SK-N-SH (cell line): Measurements from ENCODE around the gene ACACA. TPM values are rescaled to one million over a fixed set of nuclear protein-coding genes. Genes with fewer than 3 reads are reported as not detected.

Experiments used
- CTCF ChIA-PET: fragments of 300-600, 350-600 bp; formaldehyde crosslinking; extraction: SDS; loops from one replicate; lab custom pipeline; 2021; lab: Yijun Ruan, JAX
- POLR2A ChIA-PET: fragments of 350-600 bp; sonication (Branson Sonifier 250); formaldehyde crosslinking; extraction: SDS; loops from one replicate; lab custom pipeline; 2020; ENCODE audit warnings: antibody characterized with exemption, inconsistent platforms; lab: Yijun Ruan, JAX
- DNase-seq: peaks from one replicate; pipeline ENCODE4 v3.0.0; 2012
- H2AFZ ChIP-seq: fragments of 200-600 bp; sonication (generic); 2 replicates; pipeline ENCODE4 v1.8.1; 2016; ENCODE audit warnings: antibody characterized with exemption, mild to moderate bottlenecking, low read depth
- H3F3A ChIP-seq: fragments of 200-600 bp; sonication (generic); replicated peaks from 2 replicates; pipeline ENCODE3; 2016; ENCODE audit warnings: antibody characterized with exemption, mild to moderate bottlenecking; ENCODE audit not compliant: insufficient read depth
- H3K27ac ChIP-seq, 2 experiments: fragments of 200-500 bp in 1 of 2; fragments of 200-600 bp in 1 of 2; sonication (Bioruptor generic) in 1 of 2; sonication (generic), shearing (Covaris generic) in 1 of 2; 2 replicates each; pipeline versions ENCODE4 v1.5.1 to v1.6.1; 2014 to 2016; ENCODE audit warnings: low read depth in 2 of 2, inconsistent platforms in 1 of 2, low read length in 1 of 2, mild to moderate bottlenecking in 1 of 2, mixed read lengths in 1 of 2
- H3K27me3 ChIP-seq: fragments of 200-600 bp; sonication (generic), shearing (Covaris generic); 2 replicates; pipeline ENCODE4 v1.6.1; 2016; ENCODE audit warnings: mixed run types; ENCODE audit not compliant: insufficient read depth
- H3K36me3 ChIP-seq, 2 experiments: fragments of 200-500 bp in 1 of 2; fragments of 200-600 bp in 1 of 2; sonication (Bioruptor generic) in 1 of 2; sonication (generic) in 1 of 2; replicated peaks in 1 of 2; 2 replicates each; pipeline versions ENCODE3 to v1.5.1; 2014 to 2016; ENCODE audit warnings: low read length in 1 of 2, mild to moderate bottlenecking in 1 of 2; ENCODE audit not compliant: insufficient read depth in 2 of 2, control insufficient read depth in 1 of 2
- H3K4me1 ChIP-seq, 2 experiments: fragments of 200-500 bp in 1 of 2; fragments of 200-600 bp in 1 of 2; sonication (Bioruptor generic) in 1 of 2; sonication (generic), shearing (Covaris generic) in 1 of 2; 2 replicates each; pipeline versions ENCODE4 v1.5.1 to v1.6.1; 2014 to 2016; ENCODE audit warnings: low read depth in 1 of 2, low read length in 1 of 2, mixed run types in 1 of 2; ENCODE audit not compliant: insufficient read depth in 2 of 2, control insufficient read depth in 1 of 2
- H3K4me2 ChIP-seq: fragments of 200-600 bp; sonication (generic), shearing (Covaris generic); 2 replicates; pipeline ENCODE4 v1.6.1; 2017; ENCODE audit warnings: mixed run types
- H3K4me3 ChIP-seq, 2 experiments: fragments of 200-500 bp in 1 of 2; fragments of 200-600 bp in 1 of 2; sonication (Bioruptor generic) in 1 of 2; sonication (generic), shearing (Covaris generic) in 1 of 2; 2 replicates each; pipeline versions ENCODE4 v1.5.1 to v1.8.1; 2014 to 2016; ENCODE audit warnings: low read depth in 2 of 2, inconsistent platforms in 1 of 2, low read length in 1 of 2, mild to moderate bottlenecking in 1 of 2, mixed read lengths in 1 of 2, moderate library complexity in 1 of 2
- H3K79me2 ChIP-seq: fragments of 200-600 bp; sonication (generic); 2 replicates; pipeline ENCODE4 v1.8.1; 2017; ENCODE audit warnings: mild to moderate bottlenecking; ENCODE audit not compliant: insufficient read depth
- H3K9ac ChIP-seq: fragments of 200-600 bp; sonication (generic); 2 replicates; pipeline ENCODE4 v1.6.1; 2017; ENCODE audit warnings: mixed run types
- H3K9me2 ChIP-seq: fragments of 200-600 bp; sonication (generic); 2 replicates; pipeline ENCODE4 v1.6.1; 2017; ENCODE audit warnings: mixed run types
- H3K9me3 ChIP-seq: fragments of 200-600 bp; sonication (generic); 2 replicates; pipeline ENCODE4 v1.6.1; 2017; ENCODE audit warnings: mixed run types, mild to moderate bottlenecking, moderate library complexity
- H4K20me1 ChIP-seq: fragments of 200-600 bp; sonication (generic); 2 replicates; pipeline ENCODE4 v1.6.1; 2017; ENCODE audit warnings: mild to moderate bottlenecking, mixed run types; ENCODE audit not compliant: insufficient read depth
- CTCF ChIP-seq: fragments of 200-600 bp; sonication (generic); IDR thresholded peaks from 2 replicates; pipeline ENCODE4 v1.6.1; 2017; ENCODE audit warnings: antibody characterized with exemption, mild to moderate bottlenecking, moderate library complexity
- EP300 ChIP-seq, 2 experiments: IDR thresholded peaks; 2 replicates each; pipeline versions ENCODE4 v1.4.0 to v1.6.1; 2012; ENCODE audit warnings: borderline replicate concordance in 1 of 2, low read depth in 1 of 2, low read length in 1 of 2
- EZH2phosphoT487 ChIP-seq: fragments of 200-600 bp; sonication (generic); IDR thresholded peaks from 2 replicates; pipeline ENCODE4 v1.6.1; 2017; ENCODE audit warnings: low read depth, mixed run types, mild to moderate bottlenecking, antibody characterized with exemption, moderate library complexity, borderline replicate concordance
- FOSL2 ChIP-seq: IDR thresholded peaks from 2 replicates; pipeline ENCODE4 v1.4.0; 2012; ENCODE audit warnings: low read depth, mild to moderate bottlenecking, moderate library complexity, borderline replicate concordance
- FOXJ3 ChIP-seq: sonication (generic); formaldehyde crosslinking; IDR thresholded peaks from 2 replicates; pipeline ENCODE4 v1.5.1; 2020; ENCODE audit warnings: mild to moderate bottlenecking, missing genetic modification reagents
- FOXM1 ChIP-seq: IDR thresholded peaks from 2 replicates; pipeline ENCODE4 v1.4.0; 2012; ENCODE audit warnings: low read depth, mild to moderate bottlenecking
- JUND ChIP-seq: IDR thresholded peaks from 2 replicates; pipeline ENCODE4 v1.4.0; 2012
- NRF1 ChIP-seq: IDR thresholded peaks from 2 replicates; pipeline ENCODE4 v1.6.1; 2012; ENCODE audit warnings: low read depth, mild to moderate bottlenecking, low read length
- POLR2AphosphoS5 ChIP-seq: IDR thresholded peaks from 2 replicates; pipeline ENCODE4 v1.6.1; 2012; ENCODE audit warnings: low read depth, low read length
- RAD21 ChIP-seq: IDR thresholded peaks from 2 replicates; pipeline ENCODE4 v1.6.1; 2012; ENCODE audit warnings: mild to moderate bottlenecking, low read length
- REST ChIP-seq: IDR thresholded peaks from 2 replicates; pipeline ENCODE4 v1.6.1; 2012; ENCODE audit warnings: mild to moderate bottlenecking, low read depth, low read length, moderate library complexity
- RXRA ChIP-seq: IDR thresholded peaks from 2 replicates; pipeline ENCODE4 v1.4.0; 2012; ENCODE audit warnings: low read depth, mild to moderate bottlenecking, borderline replicate concordance
- SIN3A ChIP-seq: IDR thresholded peaks from 2 replicates; pipeline ENCODE4 v1.6.1; 2012; ENCODE audit warnings: low read depth, mild to moderate bottlenecking, low read length, moderate library complexity, borderline replicate concordance
- TAF1 ChIP-seq: IDR thresholded peaks from 2 replicates; pipeline ENCODE4 v1.6.1; 2012; ENCODE audit warnings: low read depth, mild to moderate bottlenecking, low read length, moderate library complexity, borderline replicate concordance
- WGBS: methylation state at CpG from one replicate; pipeline ENCODE4 v1.1.6; 2017; ENCODE audit warnings: low lambda C conversion rate; 5-methylcytosine and 5-hydroxymethylcytosine counted together
- polyA plus RNA-seq, 3 experiments: library from polyadenylated mRNA; depleted of rRNA; stranded (reverse); fragments of >200 nt; gene quantifications; 2 replicates each; pipeline ENCODE4 v1.2.3, GENCODE V29; 2012
- TF ChIP-seq, protein P1 (sequence below): IDR thresholded peaks from 2 replicates; pipeline ENCODE4; 2012
- TF ChIP-seq, protein P2 (sequence below): IDR thresholded peaks from 2 replicates; pipeline ENCODE4 v1.4.0; 2012; ENCODE audit warnings: low read depth, borderline replicate concordance

The ACACA gene
- polyA plus RNA-seq, 1 of the 3 experiments (the other 2 are of a cell fraction): 27.2 TPM

- no peaks in the 10 kb centered on the region for H3K9me3 ChIP-seq
- H3K9ac ChIP-seq: no peak overlapping the region
- no peak for DNase-seq
- no peaks in the 10 kb centered on the region for H3K9me2 ChIP-seq
- H3K79me2 ChIP-seq: no peaks in the 10 kb centered on the region
- peaks cover 0 to 3% of the 10 kb centered on the region in 2 experiments; a peak in 2 of 4 replicates for H3K4me1 ChIP-seq
- H3K4me3 ChIP-seq: no peak overlapping the region
- TF ChIP-seq NRF1 (no peak), POLR2AphosphoS5 (no peak), TAF1 (no peak), FOXJ3 (CRISPR knock-in tag) (no peak), EZH2phosphoT487 (no peak), JUND (no peak), FOSL2 (no peak), FOXM1 (no peak), RXRA (no peak), REST (no peak), EP300 (IDR thresholded peaks at IDR 0.05; ENCODE audit: borderline replicate concordance in 1 of 2, low read depth in 1 of 2, low read length in 1 of 2) (no peak)
- TF ChIP-seq, protein P1, sequence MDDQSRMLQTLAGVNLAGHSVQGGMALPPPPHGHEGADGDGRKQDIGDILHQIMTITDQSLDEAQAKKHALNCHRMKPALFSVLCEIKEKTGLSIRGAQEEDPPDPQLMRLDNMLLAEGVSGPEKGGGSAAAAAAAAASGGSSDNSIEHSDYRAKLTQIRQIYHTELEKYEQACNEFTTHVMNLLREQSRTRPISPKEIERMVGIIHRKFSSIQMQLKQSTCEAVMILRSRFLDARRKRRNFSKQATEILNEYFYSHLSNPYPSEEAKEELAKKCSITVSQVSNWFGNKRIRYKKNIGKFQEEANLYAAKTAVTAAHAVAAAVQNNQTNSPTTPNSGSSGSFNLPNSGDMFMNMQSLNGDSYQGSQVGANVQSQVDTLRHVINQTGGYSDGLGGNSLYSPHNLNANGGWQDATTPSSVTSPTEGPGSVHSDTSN: no peak
- TF ChIP-seq, all 33 proteins: peak for 0
- no peaks in the 10 kb centered on the region for H3K27me3 ChIP-seq
- no peak overlapping the region for H3K27ac ChIP-seq
- WGBS: 94% methylated on average over 4 of the region's 4 CpGs
- POLR2A ChIA-PET: interaction anchor here (0.6 kb wide), 1 partner anchor 9 kb away, joined by 4 read pairs; no protein-coding TSS in a partner anchor
- H4K20me1 ChIP-seq: no peaks in the 10 kb centered on the region
- no peak overlapping the region for H2AFZ ChIP-seq
- H3F3A ChIP-seq: peaks cover 8% of the 10 kb centered on the region
- peaks cover 27 to 53% of the 10 kb centered on the region in 2 experiments for H3K36me3 ChIP-seq
- CTCF ChIA-PET: interaction anchor here (1.1 to 5.3 kb wide), 5 partner anchors 11 to 622 kb away, joined by 3 to 29 read pairs (median 5); no protein-coding TSS in a partner anchor
- no peak overlapping the region for H3K4me2 ChIP-seq
Measured at GRCh38 chr17:37225465-37225864, 181.2 kb downstream of the ACACA start.

GRCh38 chr17:37221865-37222264 lies 184.8 kb downstream of the ACACA start:
- H3K27ac ChIP-seq: no peak overlapping the region
- H3K27me3 ChIP-seq: no peaks in the 10 kb centered on the region
- H4K20me1 ChIP-seq: no peaks in the 10 kb centered on the region
- ChIA-PET CTCF (interaction anchor here (1.1 to 5.3 kb wide), 6 partner anchors 12 to 592 kb away, joined by 3 to 29 read pairs (median 4); no protein-coding TSS in a partner anchor), POLR2A (no interaction called here)
- peaks cover 0 to 9% of the 10 kb centered on the region in 2 experiments; a peak in 2 of 4 replicates for H3K4me1 ChIP-seq
- H3K9me3 ChIP-seq: no peaks in the 10 kb centered on the region
- peaks cover 13% of the 10 kb centered on the region for H3F3A ChIP-seq
- no peak overlapping the region for H3K9ac ChIP-seq
- TF ChIP-seq RAD21 (no peak), CTCF (peak; percentile 32), FOXJ3 (CRISPR knock-in tag) (no peak), SIN3A (no peak)
- TF ChIP-seq, protein P2, sequence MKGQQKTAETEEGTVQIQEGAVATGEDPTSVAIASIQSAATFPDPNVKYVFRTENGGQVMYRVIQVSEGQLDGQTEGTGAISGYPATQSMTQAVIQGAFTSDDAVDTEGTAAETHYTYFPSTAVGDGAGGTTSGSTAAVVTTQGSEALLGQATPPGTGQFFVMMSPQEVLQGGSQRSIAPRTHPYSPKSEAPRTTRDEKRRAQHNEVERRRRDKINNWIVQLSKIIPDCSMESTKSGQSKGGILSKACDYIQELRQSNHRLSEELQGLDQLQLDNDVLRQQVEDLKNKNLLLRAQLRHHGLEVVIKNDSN: no peak
- no peaks in the 10 kb centered on the region for H3K9me2 ChIP-seq
- no peak overlapping the region for H3K4me2 ChIP-seq
- DNase-seq: no peak
- WGBS: 92% methylated on average over 2 of the region's 2 CpGs
- peaks cover 24 to 61% of the 10 kb centered on the region in 2 experiments for H3K36me3 ChIP-seq
- no peak overlapping the region for H3K4me3 ChIP-seq
- no peaks in the 10 kb centered on the region for H3K79me2 ChIP-seq
- no peak overlapping the region for H2AFZ ChIP-seq
